ENCODE results near the gene CYSTM1.

CYSTM1 gene

GRCh38 chr5:140258016-140258415 is 83.0 kb downstream of the CYSTM1 start:
- DNase-seq (ENCODE audit: low read depth, low spot score): no peak

GRCh38 chr5:140258873-140259272 is 83.9 kb downstream of the CYSTM1 start:
- DNase-seq (ENCODE audit: low read depth, low spot score): no peak

GRCh38 chr5:140259500-140259899 is 84.5 kb downstream of the CYSTM1 start:
- no peak for DNase-seq (ENCODE audit: low read depth, low spot score)

GRCh38 chr5:140260089-140260656 is 85.2 kb downstream of the CYSTM1 start:
- DNase-seq (ENCODE audit: low read depth, low spot score): no peak

- DNase-seq (ENCODE audit: low read depth, low spot score): no peak
These were observed 86.6 kb downstream of the CYSTM1 start for GRCh38 chr5:140261403-140262171.

- no peak for DNase-seq (ENCODE audit: low read depth, low spot score)
These were observed 87.2 kb downstream of the CYSTM1 start for GRCh38 chr5:140262221-140262620.

GRCh38 chr5:140262839-140263238 is 87.9 kb downstream of the CYSTM1 start:
- DNase-seq (ENCODE audit: low read depth, low spot score): no peak

- DNase-seq (ENCODE audit: low read depth, low spot score): no peak
These were observed 90.9 kb downstream of the CYSTM1 start for GRCh38 chr5:140265845-140266244.

GRCh38 chr5:140266471-140267200 is 91.6 kb downstream of the CYSTM1 start:
- no peak for DNase-seq (ENCODE audit: low read depth, low spot score)

GRCh38 chr5:140267201-140267540 is 92.2 kb downstream of the CYSTM1 start:
- no peak for DNase-seq (ENCODE audit: low read depth, low spot score)

- no peak for DNase-seq (ENCODE audit: low read depth, low spot score)
These were observed 92.6 kb downstream of the CYSTM1 start for GRCh38 chr5:140267559-140268018.

GRCh38 chr5:140270008-140270407 is 95.0 kb downstream of the CYSTM1 start:
- DNase-seq (ENCODE audit: low read depth, low spot score): no peak

GRCh38 chr5:140273401-140273877 is 98.5 kb downstream of the CYSTM1 start:
- DNase-seq (ENCODE audit: low read depth, low spot score): no peak

- no peak for DNase-seq (ENCODE audit: low read depth, low spot score)
These were observed 100.8 kb downstream of the CYSTM1 start for GRCh38 chr5:140275837-140276236.

- no peak for DNase-seq (ENCODE audit: low read depth, low spot score)
These were observed 107.3 kb downstream of the CYSTM1 start for GRCh38 chr5:140282266-140282665.

- DNase-seq (ENCODE audit: low read depth, low spot score): no peak
These were observed 109.0 kb downstream of the CYSTM1 start for GRCh38 chr5:140284013-140284412.

GRCh38 chr5:140286424-140286823 is 111.4 kb downstream of the CYSTM1 start:
- DNase-seq (ENCODE audit: low read depth, low spot score): no peak

- no peak for DNase-seq (ENCODE audit: low read depth, low spot score)
These were observed 113.0 kb downstream of the CYSTM1 start for GRCh38 chr5:140287801-140288521.

- no peak for DNase-seq (ENCODE audit: low read depth, low spot score)
These were observed 117.4 kb downstream of the CYSTM1 start for GRCh38 chr5:140292212-140293036.

Measured in activated CD4-positive, CD25-positive, alpha-beta regulatory T cell treated with anti-CD3 and anti-CD28 coated beads, Interleukin-2, amount 50 U/mL, for 16 hours (primary cell).